Upper lobe of left lung (tissue), 6 donors: ENCODE results near the gene ACADM. TPM values are rescaled to one million over a fixed set of nuclear protein-coding genes. Genes with fewer than 3 reads are reported as not detected.

Experiments used
- ATAC-seq, 2 donors: fragments of 200-7000 bp; cut with Tn5 transposase; one replicate each; pipeline ENCODE4 v1.9.1; 2022; ENCODE audit warnings: mild to moderate bottlenecking in 2 of 2, moderate library complexity in 2 of 2; ENCODE audit not compliant: low FRiP score in 2 of 2
- DNase-seq, 2 donors: peaks; one replicate each; pipeline ENCODE4 v3.0.0-alpha.2; 2019 to 2020
- H3K27ac ChIP-seq, 4 donors: fragments of 200-600 bp; sonication (generic); one replicate each; pipeline ENCODE4 v1.5.1; 2016 to 2019
- H3K27me3 ChIP-seq, 4 donors: fragments of 200-600 bp; sonication (generic); one replicate each; pipeline ENCODE4 v1.5.1; 2017 to 2019
- H3K36me3 ChIP-seq, 4 donors: fragments of 200-600 bp; sonication (generic); one replicate each; pipeline ENCODE4 v1.5.1; 2016 to 2019
- H3K4me1 ChIP-seq, 4 donors: fragments of 200-600 bp; sonication (generic); one replicate each; pipeline ENCODE4 v1.5.1; 2018 to 2019
- H3K4me3 ChIP-seq, 4 donors: fragments of 200-600 bp; sonication (generic); one replicate each; pipeline ENCODE4 v1.5.1; 2017 to 2019; ENCODE audit warnings: mild to moderate bottlenecking in 2 of 4, moderate library complexity in 1 of 4
- H3K9me3 ChIP-seq, 4 donors: fragments of 200-600 bp; sonication (generic); one replicate each; pipeline ENCODE4 v1.5.1; 2018 to 2019
- EP300 ChIP-seq, 4 donors: sonication (generic); formaldehyde crosslinking; IDR thresholded peaks; one replicate each; pipeline ENCODE4 v1.5.1; 2017; ENCODE audit warnings: antibody characterized with exemption in 4 of 4, control low read depth in 2 of 4
- POLR2A ChIP-seq, 4 donors: fragments of 450-650 bp; IDR thresholded peaks; one replicate each; pipeline ENCODE4 v1.5.1; 2016 to 2017; ENCODE audit warnings: antibody characterized with exemption in 4 of 4, mild to moderate bottlenecking in 2 of 4
- POLR2AphosphoS5 ChIP-seq, 2 donors: sonication (generic); formaldehyde crosslinking; IDR thresholded peaks; one replicate each; pipeline ENCODE4 v1.5.1; 2017; ENCODE audit warnings: antibody characterized with exemption in 2 of 2
- WGBS, 2 donors: methylation state at CpG; one replicate each; pipeline ENCODE4 v1.1.5; 2017 to 2018; 5-methylcytosine and 5-hydroxymethylcytosine counted together
- total RNA-seq, 6 donors: library from RNA; depleted of rRNA in 4 of 6; stranded (reverse); fragments of >200 nt in 4 of 6; gene quantifications; one replicate each; pipeline versions ENCODE4 v1.1.0 to v1.2.1, GENCODE V29; 2016 to 2021
- TF ChIP-seq, protein P1 (sequence below), 6 experiments: fragments of 450-650 bp in 4 of 6; fragments of 200-600 bp in 2 of 6; sonication (generic) in 2 of 6; IDR thresholded peaks; one replicate each; pipeline ENCODE4 v1.5.1; 2016 to 2019; ENCODE audit warnings: antibody characterized with exemption in 6 of 6
- donor health status: DM: no; HTN: no; CAD: no; lungs with moderate emphysema.
- donor health status: DM: no; HTN: yes; CAD: no; lungs with severe emphysema.

ACADM gene
- total RNA-seq, 6 donors from 2014 or later: 18.9 to 50.2 (median 39.7) TPM

DNA sequence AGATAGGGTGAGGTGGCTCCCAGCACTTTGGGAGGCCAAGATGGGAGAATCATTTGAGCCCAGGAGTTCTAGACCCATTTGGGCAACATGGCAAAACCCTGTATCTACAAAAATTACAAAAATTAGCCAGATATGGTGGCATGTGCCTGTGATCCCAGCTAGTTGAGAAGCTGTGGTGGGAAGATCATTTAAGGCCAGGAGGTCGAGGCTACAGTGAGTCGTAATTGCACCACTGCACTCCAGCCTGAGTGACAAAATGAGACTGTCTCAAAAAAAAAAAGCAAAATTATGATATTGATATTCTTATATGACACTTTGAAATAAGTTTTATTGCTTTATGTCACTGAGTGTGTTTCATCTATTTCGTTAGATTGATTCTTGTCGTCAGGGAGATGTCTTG, 7.4 kb downstream of the ACADM start:
- no peak overlapping the region for H3K27ac ChIP-seq
- peaks cover 0 to 4% (median 0%) of the 10 kb centered on the region in 4 donors for H3K4me1 ChIP-seq
- no peaks in the 10 kb centered on the region for H3K27me3 ChIP-seq
- no peak for ATAC-seq
- H3K36me3 ChIP-seq: peaks cover 4 to 42% (median 30%) of the 10 kb centered on the region in 4 donors
- H3K4me3 ChIP-seq: no peak overlapping the region
- no peak for TF ChIP-seq EP300 (IDR thresholded peaks at IDR 0.05)
- TF ChIP-seq, protein P1, sequence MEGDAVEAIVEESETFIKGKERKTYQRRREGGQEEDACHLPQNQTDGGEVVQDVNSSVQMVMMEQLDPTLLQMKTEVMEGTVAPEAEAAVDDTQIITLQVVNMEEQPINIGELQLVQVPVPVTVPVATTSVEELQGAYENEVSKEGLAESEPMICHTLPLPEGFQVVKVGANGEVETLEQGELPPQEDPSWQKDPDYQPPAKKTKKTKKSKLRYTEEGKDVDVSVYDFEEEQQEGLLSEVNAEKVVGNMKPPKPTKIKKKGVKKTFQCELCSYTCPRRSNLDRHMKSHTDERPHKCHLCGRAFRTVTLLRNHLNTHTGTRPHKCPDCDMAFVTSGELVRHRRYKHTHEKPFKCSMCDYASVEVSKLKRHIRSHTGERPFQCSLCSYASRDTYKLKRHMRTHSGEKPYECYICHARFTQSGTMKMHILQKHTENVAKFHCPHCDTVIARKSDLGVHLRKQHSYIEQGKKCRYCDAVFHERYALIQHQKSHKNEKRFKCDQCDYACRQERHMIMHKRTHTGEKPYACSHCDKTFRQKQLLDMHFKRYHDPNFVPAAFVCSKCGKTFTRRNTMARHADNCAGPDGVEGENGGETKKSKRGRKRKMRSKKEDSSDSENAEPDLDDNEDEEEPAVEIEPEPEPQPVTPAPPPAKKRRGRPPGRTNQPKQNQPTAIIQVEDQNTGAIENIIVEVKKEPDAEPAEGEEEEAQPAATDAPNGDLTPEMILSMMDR (IDR thresholded peaks at IDR 0.05): no peak
- no peak for TF ChIP-seq POLR2AphosphoS5 (IDR thresholded peaks at IDR 0.05)
- no peak for TF ChIP-seq POLR2A (IDR thresholded peaks at IDR 0.05)
- WGBS, 2 donors: 90 to 94% methylated on average over 4 of the region's 4 CpGs
- no peaks in the 10 kb centered on the region for H3K9me3 ChIP-seq
- no peak for DNase-seq

DNA sequence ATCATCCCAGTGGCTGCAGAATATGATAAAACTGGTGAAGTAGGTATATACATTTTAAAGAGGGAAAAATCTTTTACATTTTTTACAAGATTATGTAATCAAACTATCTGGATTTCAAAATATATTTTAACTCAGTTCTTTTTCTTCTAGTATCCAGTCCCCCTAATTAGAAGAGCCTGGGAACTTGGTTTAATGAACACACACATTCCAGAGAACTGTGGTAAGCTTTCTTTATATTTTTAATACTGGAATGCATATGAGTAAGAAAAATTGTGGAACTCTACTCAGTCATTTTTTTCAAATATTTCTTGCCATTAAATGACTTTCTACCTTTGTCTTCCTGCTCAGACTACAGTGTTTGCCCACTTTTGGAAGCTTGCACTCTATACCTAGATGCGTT, 8.2 kb downstream of the ACADM start:
- ATAC-seq: no peak
- Histone ChIP-seq H3K27ac (no peak overlapping the region), H3K4me3 (no peak overlapping the region), H3K36me3 (peaks cover 4 to 49% (median 34%) of the 10 kb centered on the region in 4 donors), H3K4me1 (no peaks in the 10 kb centered on the region), H3K9me3 (no peaks in the 10 kb centered on the region), H3K27me3 (no peaks in the 10 kb centered on the region)
- DNase-seq: no peak
- WGBS, 2 donors: 32 to 96% methylated on average over 1 of the region's 1 CpG
- TF ChIP-seq EP300 (IDR thresholded peaks at IDR 0.05): no peak
- no peak for TF ChIP-seq POLR2A (IDR thresholded peaks at IDR 0.05)
- TF ChIP-seq POLR2AphosphoS5 (IDR thresholded peaks at IDR 0.05): no peak
- TF ChIP-seq, protein P1 (IDR thresholded peaks at IDR 0.05): no peak

DNA sequence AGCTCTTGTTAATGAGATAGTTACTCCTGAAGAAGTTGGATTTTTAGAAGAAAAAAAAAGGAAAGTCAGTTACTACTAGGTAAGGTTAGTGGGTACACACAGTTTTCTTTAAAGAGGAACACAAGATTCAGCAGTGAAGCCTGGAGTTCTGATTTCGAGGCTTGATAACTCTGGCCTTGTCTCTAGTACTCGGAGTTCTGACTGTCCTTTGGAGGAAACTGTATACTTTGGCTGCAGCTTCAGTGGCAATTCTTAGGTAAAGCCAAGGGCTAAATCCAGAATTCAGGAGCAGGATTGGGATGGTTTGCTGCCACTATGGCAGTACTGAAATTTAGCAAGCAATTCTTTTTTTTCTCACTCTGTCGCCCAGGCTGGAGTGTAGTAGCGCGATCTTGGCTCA, 9.2 kb downstream of the ACADM start:
- no peak overlapping the region for H3K27ac ChIP-seq
- ATAC-seq (no peak), DNase-seq (no peak)
- WGBS, 2 donors: 95 to 99% methylated on average over 5 of the region's 5 CpGs
- no peak for TF ChIP-seq POLR2A (IDR thresholded peaks at IDR 0.05)
- TF ChIP-seq, protein P1 (IDR thresholded peaks at IDR 0.05): no peak
- no peak for TF ChIP-seq POLR2AphosphoS5 (IDR thresholded peaks at IDR 0.05)
- TF ChIP-seq EP300 (IDR thresholded peaks at IDR 0.05): no peak
- no peaks in the 10 kb centered on the region for H3K9me3 ChIP-seq
- H3K4me3 ChIP-seq: no peak overlapping the region
- no peaks in the 10 kb centered on the region for H3K4me1 ChIP-seq
- H3K27me3 ChIP-seq: no peaks in the 10 kb centered on the region
- peaks cover 4 to 57% (median 38%) of the 10 kb centered on the region in 4 donors for H3K36me3 ChIP-seq

DNA sequence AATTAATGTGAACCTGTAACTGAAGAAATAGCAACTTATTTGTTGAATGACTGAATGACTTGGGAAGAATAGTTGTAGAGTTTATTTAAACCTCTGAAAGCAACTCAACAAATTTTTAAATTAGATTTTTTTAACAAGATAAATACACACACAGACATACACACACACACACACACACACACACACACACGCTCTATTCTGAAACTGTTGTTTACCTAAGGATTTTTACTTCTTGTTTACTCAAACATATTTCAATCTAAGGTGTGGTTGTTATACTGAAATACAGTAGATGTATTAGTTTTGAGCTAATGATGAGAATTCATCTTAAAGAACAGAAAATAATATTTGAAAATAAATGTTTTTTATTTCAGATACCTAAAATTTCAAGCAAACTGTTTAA, 11.5 kb downstream of the ACADM start:
- H3K27ac ChIP-seq: no peak overlapping the region
- peaks cover 7 to 79% (median 46%) of the 10 kb centered on the region in 4 donors for H3K36me3 ChIP-seq
- 51 to 66% methylated on average over 1 of the region's 1 CpG for WGBS, 2 donors
- H3K4me3 ChIP-seq: no peak overlapping the region
- no peaks in the 10 kb centered on the region for H3K9me3 ChIP-seq
- ATAC-seq: no peak
- TF ChIP-seq EP300 (IDR thresholded peaks at IDR 0.05) (no peak), POLR2A (IDR thresholded peaks at IDR 0.05) (no peak), POLR2AphosphoS5 (IDR thresholded peaks at IDR 0.05) (no peak)
- TF ChIP-seq, protein P1 (IDR thresholded peaks at IDR 0.05): no peak
- H3K4me1 ChIP-seq: no peaks in the 10 kb centered on the region
- DNase-seq: no peak
- no peaks in the 10 kb centered on the region for H3K27me3 ChIP-seq

DNA sequence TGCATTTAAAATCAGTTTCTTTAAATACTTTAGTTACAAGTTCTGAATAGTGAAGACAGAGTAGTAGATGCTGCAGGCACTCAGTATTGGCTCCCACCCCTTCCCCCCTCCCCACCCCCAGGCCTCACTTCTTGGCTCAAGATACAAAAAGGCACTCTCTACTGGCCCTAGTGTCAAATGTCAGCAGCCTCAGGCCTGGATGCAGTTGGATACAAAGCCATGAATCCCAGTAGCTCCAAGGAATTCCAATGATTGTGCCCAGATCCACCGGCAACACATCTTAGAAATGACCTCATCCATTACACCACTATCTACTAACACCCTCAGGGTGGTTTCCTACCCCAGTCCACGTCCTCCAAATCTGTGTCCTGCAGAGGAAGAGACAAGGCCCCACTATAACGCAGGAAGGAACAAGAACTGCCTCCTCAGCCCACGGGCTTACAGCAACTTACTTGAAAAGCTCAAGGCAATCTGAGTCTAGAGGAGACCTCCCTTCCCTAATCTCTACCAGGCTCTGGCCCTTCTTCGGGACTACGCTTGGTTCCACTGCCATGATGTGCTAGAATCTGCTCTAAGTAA, 17.6 kb downstream of the ACADM start:
- ATAC-seq (no peak), DNase-seq (no peak)
- no peaks in the 10 kb centered on the region for H3K9me3 ChIP-seq
- no peak overlapping the region for H3K4me3 ChIP-seq
- TF ChIP-seq, protein P1 (IDR thresholded peaks at IDR 0.05): no peak
- TF ChIP-seq POLR2A (IDR thresholded peaks at IDR 0.05): no peak
- TF ChIP-seq POLR2AphosphoS5 (IDR thresholded peaks at IDR 0.05): no peak
- TF ChIP-seq EP300 (IDR thresholded peaks at IDR 0.05): no peak
- no peaks in the 10 kb centered on the region for H3K4me1 ChIP-seq
- WGBS, 2 donors: 84 to 90% methylated on average over 6 of the region's 6 CpGs
- peaks cover 4 to 82% (median 40%) of the 10 kb centered on the region in 4 donors for H3K36me3 ChIP-seq
- no peak overlapping the region for H3K27ac ChIP-seq
- H3K27me3 ChIP-seq: no peaks in the 10 kb centered on the region
